Keratinocyte (primary cell): ENCODE measurements around the gene MELK.

Experiments
- CTCF ChIP-seq, 3 experiments: IDR thresholded peaks in 1 of 3; conservative IDR thresholded peaks in 1 of 3; optimal IDR thresholded peaks in 1 of 3; 2 replicates in 2 of 3; 3 replicates in 1 of 3; pipeline versions ENCODE3 to v1.5.1; 2011; ENCODE audit warnings: low read length in 3 of 3, mild to moderate bottlenecking in 3 of 3, moderate library complexity in 2 of 3, control low read depth in 1 of 3, inconsistent platforms in 1 of 3; ENCODE audit not compliant: insufficient read depth in 2 of 3; ENCODE audit errors: extremely low read depth in 1 of 3
- EZH2 ChIP-seq: IDR thresholded peaks from one replicate; pipeline ENCODE4 v1.6.1; 2012; ENCODE audit warnings: inconsistent platforms, mild to moderate bottlenecking, low read length, moderate library complexity

- no peak for TF ChIP-seq CTCF (optimal IDR thresholded peaks at IDR 0.05 in 1 of 3, IDR thresholded peaks at IDR 0.05 in 1 of 3, conservative IDR thresholded peaks at IDR 0.05 in 1 of 3; ENCODE audit: extremely low read depth in 1 of 3, insufficient read depth in 2 of 3, low read length in 3 of 3)
- no peak for TF ChIP-seq EZH2
Observed at GRCh38 chr9:36665387-36665786, 92.7 kb downstream of the MELK start.
